HEK293T (cell line): ENCODE results near the gene ATG2A.

Experiments used
- CTCF ChIA-PET: fragments of 350-600 bp; formaldehyde crosslinking; extraction: SDS; loops from one replicate; lab custom pipeline; 2021; ENCODE audit warnings: antibody characterized with exemption, inconsistent platforms; lab: Yijun Ruan, JAX
- POLR2A ChIA-PET: fragments of 350-600 bp; formaldehyde crosslinking; extraction: SDS; loops from one replicate; lab custom pipeline; 2020; ENCODE audit warnings: antibody characterized with exemption, inconsistent platforms; lab: Yijun Ruan, JAX
- DNase-seq: peaks from one replicate; pipeline ENCODE4 v3.0.0; 2012; ENCODE audit warnings: mixed read lengths; ENCODE audit errors: extremely low spot score
- ARNT ChIP-seq: fragments of 450-650 bp; IDR thresholded peaks from 2 replicates; pipeline ENCODE4 v1.6.1; 2017; ENCODE audit warnings: mild to moderate bottlenecking
- BHLHE40 ChIP-seq: fragments of 450-650 bp; IDR thresholded peaks from 2 replicates; pipeline ENCODE4 v1.6.1; 2016; ENCODE audit warnings: mild to moderate bottlenecking, moderate library complexity, borderline replicate concordance
- CTBP1 ChIP-seq: fragments of 450-650 bp; IDR thresholded peaks from 2 replicates; pipeline ENCODE4 v1.6.1; 2016; ENCODE audit warnings: borderline replicate concordance
- ELF4 ChIP-seq: fragments of 450-650 bp; IDR thresholded peaks from 2 replicates; pipeline ENCODE4 v1.6.1; 2017; ENCODE audit warnings: antibody characterized with exemption
- FOXA1 ChIP-seq: fragments of 450-650 bp; IDR thresholded peaks from 2 replicates; pipeline ENCODE4 v1.6.1; 2016; ENCODE audit warnings: mild to moderate bottlenecking
- FOXK2 ChIP-seq: fragments of 450-650 bp; IDR thresholded peaks from 2 replicates; pipeline ENCODE4 v1.6.1; 2016; ENCODE audit warnings: mild to moderate bottlenecking
- FOXM1 ChIP-seq: fragments of 450-650 bp; IDR thresholded peaks from 2 replicates; pipeline ENCODE4 v1.6.1; 2017; ENCODE audit warnings: mild to moderate bottlenecking, borderline replicate concordance
- HDGF ChIP-seq: fragments of 450-650 bp; IDR thresholded peaks from 2 replicates; pipeline ENCODE4 v1.6.1; 2017; ENCODE audit warnings: antibody characterized with exemption, borderline replicate concordance
- L3MBTL2 ChIP-seq: fragments of 450-650 bp; conservative IDR thresholded peaks from 2 replicates; pipeline ENCODE4 v1.6.1; 2016; ENCODE audit warnings: mild to moderate bottlenecking
- LEF1 ChIP-seq: fragments of 450-650 bp; IDR thresholded peaks from 2 replicates; pipeline ENCODE4 v1.6.1; 2017; ENCODE audit warnings: mild to moderate bottlenecking, borderline replicate concordance
- NFRKB ChIP-seq: fragments of 450-650 bp; IDR thresholded peaks from 2 replicates; pipeline ENCODE4 v1.6.1; 2016; ENCODE audit warnings: mild to moderate bottlenecking, moderate library complexity
- SP1 ChIP-seq: fragments of 450-650 bp; IDR thresholded peaks from 2 replicates; pipeline ENCODE4 v1.6.1; 2017
- SUZ12 ChIP-seq: fragments of 450-650 bp; IDR thresholded peaks from 2 replicates; pipeline ENCODE4 v1.6.1; 2016; ENCODE audit warnings: mild to moderate bottlenecking
- TARDBP ChIP-seq: fragments of 450-650 bp; IDR thresholded peaks from 2 replicates; pipeline ENCODE4 v1.6.1; 2016
- ZNF384 ChIP-seq: fragments of 450-650 bp; IDR thresholded peaks from 2 replicates; pipeline ENCODE4 v1.6.1; 2016
- TF ChIP-seq, protein P1 (sequence below): fragments of 450-650 bp; IDR thresholded peaks from 2 replicates; pipeline ENCODE4 v1.6.1; 2016

Gene ATG2A

DNA sequence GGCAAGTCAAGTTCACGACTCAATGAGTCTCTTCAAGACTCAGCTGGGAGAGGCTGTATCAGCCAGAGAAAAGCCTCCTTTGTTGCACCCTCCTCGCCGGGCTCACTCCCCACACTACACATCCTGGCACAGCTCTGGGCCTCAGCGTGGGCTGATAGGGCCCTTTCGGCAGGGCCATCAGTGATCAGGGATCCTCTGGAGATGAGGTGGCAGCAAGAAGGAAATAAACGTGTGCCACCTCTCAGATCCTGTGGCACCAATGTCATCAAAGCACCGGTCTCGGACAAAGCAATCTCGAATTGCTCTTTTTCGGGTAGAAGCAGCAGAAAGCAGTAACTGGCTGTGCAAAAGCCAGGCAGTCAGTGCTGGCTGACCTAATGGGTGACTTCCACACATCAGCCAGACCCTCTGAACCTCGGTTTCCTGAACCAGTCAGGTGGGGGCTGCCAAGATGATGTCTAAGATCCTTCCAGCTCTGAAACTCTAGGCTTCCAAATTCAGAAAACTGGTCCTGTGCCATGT lies 40.7 kb downstream of the ATG2A start:
- no peak for DNase-seq
- ChIA-PET CTCF (no interaction called here), POLR2A (interaction anchor here (1.1 to 5.0 kb wide), 3 partner anchors 7 to 12 kb away, joined by 3 to 26 read pairs (median 14); no protein-coding TSS in a partner anchor)
- TF ChIP-seq ZNF384: no peak
- no peak for TF ChIP-seq CTBP1
- TF ChIP-seq ELF4: no peak
- no peak for TF ChIP-seq NFRKB
- no peak for TF ChIP-seq FOXA1
- TF ChIP-seq FOXK2: no peak
- no peak for TF ChIP-seq SUZ12

DNA sequence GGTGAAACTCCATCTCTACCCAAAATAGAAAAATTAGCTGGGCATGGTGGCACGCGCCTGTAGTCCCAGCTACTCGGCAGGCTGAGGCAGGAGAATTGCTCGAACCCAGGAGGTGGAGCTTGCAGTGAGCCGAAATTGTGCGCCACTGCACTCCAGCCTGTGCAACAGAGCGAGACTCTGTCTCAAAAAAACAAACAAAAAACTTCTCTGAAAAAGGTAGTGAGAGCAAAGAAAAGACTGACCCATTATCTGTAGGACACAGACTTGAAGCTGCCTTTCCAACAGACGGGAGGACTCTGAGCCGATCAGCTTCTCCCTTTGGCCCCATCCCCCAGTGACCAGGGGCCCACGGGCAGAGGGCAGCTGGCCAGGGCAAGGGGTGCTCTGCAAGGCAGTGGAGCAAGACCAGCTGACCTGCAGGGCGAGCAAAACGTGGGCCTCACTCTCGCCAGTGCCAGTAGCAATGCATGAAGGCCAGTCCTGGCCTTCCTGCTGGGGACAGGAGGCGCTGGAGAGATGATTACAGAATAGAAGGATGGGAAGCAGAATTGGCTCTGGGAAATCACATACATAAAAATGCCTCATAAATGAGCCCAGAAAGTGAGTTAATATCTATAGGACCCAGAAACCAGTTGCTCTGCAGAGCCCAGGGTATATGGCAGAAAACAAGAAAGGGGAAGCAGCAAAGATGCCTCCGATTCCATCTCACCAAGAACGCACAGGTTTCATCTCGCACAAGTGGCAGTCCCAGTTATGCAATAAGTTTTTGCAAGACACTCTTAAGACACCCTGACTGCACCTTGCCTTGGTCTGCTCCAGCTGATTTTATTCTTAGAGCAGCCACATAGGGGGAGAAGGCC lies 41.4 kb downstream of the ATG2A start:
- ChIA-PET CTCF (interaction anchor here (0.8 to 1.0 kb wide), 2 partner anchors 20 to 88 kb away, joined by 3 to 4 read pairs; no protein-coding TSS in a partner anchor), POLR2A (interaction anchor here (1.1 to 5.0 kb wide), 3 partner anchors 11 to 13 kb away, joined by 3 to 26 read pairs (median 4); no protein-coding TSS in a partner anchor)
- DNase-seq: no peak

DNA sequence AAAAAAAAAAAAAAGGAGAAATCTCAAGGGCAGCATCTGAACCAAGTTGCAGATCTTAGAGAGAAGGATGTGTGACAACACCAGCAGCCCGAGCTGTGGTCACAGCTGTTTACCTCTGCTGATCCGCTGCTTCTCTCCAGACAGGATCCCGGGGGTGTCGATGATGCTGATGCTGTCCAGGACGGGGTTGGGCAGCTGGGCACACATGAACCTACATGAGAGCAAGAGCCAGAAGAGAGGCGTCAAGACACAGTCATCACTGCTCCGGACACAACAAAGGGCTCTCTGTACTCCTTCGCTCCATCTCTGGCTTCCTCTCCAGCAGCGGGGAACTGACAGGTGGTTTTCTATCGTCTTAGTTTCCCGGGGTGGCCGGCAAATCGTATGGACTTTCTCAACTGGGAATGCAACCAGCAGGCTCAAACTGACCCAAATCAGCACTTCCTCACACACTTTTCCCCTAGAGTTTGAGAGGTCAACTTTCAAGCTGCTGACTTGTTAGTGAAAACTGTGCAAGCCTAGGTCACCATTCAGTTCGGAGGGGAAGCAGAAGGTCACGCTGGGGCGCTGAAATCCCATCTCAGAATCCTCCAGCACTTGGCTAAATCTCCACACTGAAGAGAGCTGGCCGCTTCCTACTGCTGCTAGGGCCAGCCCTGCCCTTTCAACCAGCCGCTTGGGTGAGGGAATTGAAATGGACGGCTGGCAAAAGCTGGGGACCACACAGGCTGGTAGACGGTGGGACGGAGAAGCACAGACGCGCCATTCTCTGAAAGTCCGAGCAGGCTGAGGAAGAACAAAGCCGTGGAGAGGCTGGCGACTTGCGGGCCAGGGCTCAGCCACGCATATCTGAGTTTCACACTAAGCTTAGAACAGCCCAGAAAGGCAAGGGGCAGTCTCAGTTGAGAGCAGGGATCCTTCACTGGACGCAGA lies 42.4 kb downstream of the ATG2A start:
- no peak for DNase-seq
- ChIA-PET POLR2A (interaction anchor here (1.1 to 5.0 kb wide), 3 partner anchors 10 to 14 kb away, joined by 3 to 26 read pairs (median 4); no protein-coding TSS in a partner anchor), CTCF (interaction anchor here (0.8 to 1.0 kb wide), 2 partner anchors 19 to 87 kb away, joined by 3 to 4 read pairs; no protein-coding TSS in a partner anchor)
- no peak for TF ChIP-seq TARDBP
- TF ChIP-seq FOXK2: no peak
- TF ChIP-seq FOXM1: no peak
- no peak for TF ChIP-seq SP1
- TF ChIP-seq ZNF384: no peak
- no peak for TF ChIP-seq HDGF
- TF ChIP-seq SUZ12: no peak
- TF ChIP-seq, protein P1, sequence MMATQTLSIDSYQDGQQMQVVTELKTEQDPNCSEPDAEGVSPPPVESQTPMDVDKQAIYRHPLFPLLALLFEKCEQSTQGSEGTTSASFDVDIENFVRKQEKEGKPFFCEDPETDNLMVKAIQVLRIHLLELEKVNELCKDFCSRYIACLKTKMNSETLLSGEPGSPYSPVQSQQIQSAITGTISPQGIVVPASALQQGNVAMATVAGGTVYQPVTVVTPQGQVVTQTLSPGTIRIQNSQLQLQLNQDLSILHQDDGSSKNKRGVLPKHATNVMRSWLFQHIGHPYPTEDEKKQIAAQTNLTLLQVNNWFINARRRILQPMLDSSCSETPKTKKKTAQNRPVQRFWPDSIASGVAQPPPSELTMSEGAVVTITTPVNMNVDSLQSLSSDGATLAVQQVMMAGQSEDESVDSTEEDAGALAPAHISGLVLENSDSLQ: no peak
- no peak for TF ChIP-seq BHLHE40
- TF ChIP-seq L3MBTL2: no peak
- TF ChIP-seq NFRKB: no peak
- no peak for TF ChIP-seq FOXA1
- TF ChIP-seq CTBP1: no peak
- TF ChIP-seq LEF1: no peak
- no peak for TF ChIP-seq ARNT
- TF ChIP-seq ELF4: no peak

More for the DNA sequence above, 41.4 kb downstream of the ATG2A start:
- TF ChIP-seq FOXM1 (no peak), NFRKB (no peak), ARNT (no peak), FOXK2 (no peak), ZNF384 (no peak), L3MBTL2 (no peak), BHLHE40 (no peak), FOXA1 (no peak), TARDBP (no peak), SUZ12 (no peak), HDGF (no peak), LEF1 (no peak), CTBP1 (no peak)
- TF ChIP-seq, protein P1: no peak

DNA sequence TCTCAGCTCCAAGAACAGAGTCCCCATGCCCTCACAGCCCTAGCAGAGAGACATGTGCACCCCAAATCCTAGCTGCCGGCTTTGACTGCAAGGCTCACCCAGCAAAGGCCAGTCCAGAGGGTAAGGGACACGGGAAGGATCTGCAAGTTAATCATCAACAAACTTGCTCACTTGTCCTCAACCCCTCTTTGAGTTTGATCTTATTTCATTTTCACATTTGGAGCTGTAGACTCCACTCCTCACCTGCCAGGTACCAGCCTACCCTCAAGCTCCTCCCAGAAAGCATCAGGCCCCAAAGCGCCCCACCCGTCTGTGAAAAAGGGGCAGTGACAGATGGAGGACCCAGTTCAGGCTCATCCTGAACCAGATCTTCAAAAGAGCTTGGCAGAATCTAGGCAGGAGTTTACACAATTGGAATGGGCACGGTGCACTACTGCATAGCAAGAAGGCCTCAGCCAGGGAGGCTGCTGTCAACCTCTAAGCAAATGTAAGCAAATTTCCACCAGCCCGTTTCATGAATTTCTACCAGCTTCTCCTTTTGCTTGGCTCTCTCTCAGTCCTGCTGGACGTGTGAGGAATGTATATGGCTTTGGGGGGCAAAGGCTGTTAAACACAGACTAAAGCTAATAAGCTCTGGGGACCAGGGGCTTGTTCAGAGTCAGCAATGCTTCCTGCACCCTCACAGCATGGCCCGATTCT lies 44.1 kb downstream of the ATG2A start:
- no peak for DNase-seq
- ChIA-PET POLR2A (interaction anchor here (0.7 to 1.4 kb wide), 3 partner anchors 52 to 249 kb away, joined by 3 read pairs; partner anchors contain the start of genes FAU, MRPL49 and PPP2R5B), CTCF (interaction anchor here (0.7 to 1.0 kb wide), 2 partner anchors 15 to 26 kb away, joined by 3 read pairs; no protein-coding TSS in a partner anchor)
- TF ChIP-seq CTBP1 (no peak), FOXM1 (no peak), FOXK2 (no peak), ARNT (no peak), NFRKB (no peak)

DNA sequence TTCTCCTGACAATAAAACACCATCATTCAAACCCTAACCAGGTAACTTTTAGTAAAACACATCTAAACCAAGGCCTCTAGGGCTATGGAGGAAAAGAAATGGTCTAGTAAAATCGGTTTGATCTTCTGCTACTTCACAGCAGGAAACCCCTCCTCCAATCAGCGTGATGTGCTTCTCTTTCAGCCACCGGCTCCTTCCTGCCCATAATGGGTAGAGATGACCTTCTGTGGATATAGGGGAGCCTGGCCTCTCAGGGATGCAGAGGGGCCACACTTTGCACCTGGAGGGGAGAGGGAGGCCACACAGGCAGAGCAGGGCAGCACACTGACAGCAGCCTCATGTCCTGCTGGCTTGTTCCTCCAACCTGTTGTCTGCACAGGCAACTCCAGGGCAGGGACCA lies 45.5 kb downstream of the ATG2A start:
- DNase-seq: no peak
- POLR2A ChIA-PET: interaction anchor here (1.4 kb wide), 1 partner anchor 250 kb away, joined by 3 read pairs; the partner anchor contains the start of genes FAU and MRPL49
- TF ChIP-seq CTBP1 (no peak), TARDBP (no peak), NFRKB (no peak), L3MBTL2 (no peak)
- TF ChIP-seq, protein P1: no peak
- CTCF ChIA-PET: interaction anchor here (0.6 kb wide), 1 partner anchor 21 kb away, joined by 3 read pairs; no protein-coding TSS in a partner anchor
